Activated T-helper 17 cell treated with anti-CD3 and anti-CD28 coated beads, Interleukin-2, amount 50 U/mL, for 72 hours (primary cell): ENCODE results near the gene SLC2A5. TPM values are rescaled to one million over a fixed set of nuclear protein-coding genes. Genes with fewer than 3 reads are reported as not detected.
"Not testable (repeated sequence)": the region's sequence is repeated elsewhere in the genome, so short reads cannot be mapped to it uniquely, and the experiment has no call there.

Source experiments
- ATAC-seq: fragments of 150-1000 bp; cut with Tn5 transposase; replicated peaks from 2 replicates; pipeline ENCODE4 v1.10.0; 2021; ENCODE audit warnings: mild to moderate bottlenecking, moderate library complexity
- H3K27ac Mint-ChIP-seq: one replicate; pipeline ENCODE4 v1.8.0; 2022; ENCODE audit warnings: mixed read lengths
- H3K27me3 Mint-ChIP-seq: one replicate; pipeline ENCODE4 v1.8.0; 2022; ENCODE audit warnings: mixed read lengths
- H3K36me3 Mint-ChIP-seq: one replicate; pipeline ENCODE4 v1.8.0; 2022; ENCODE audit warnings: low read depth, mild to moderate bottlenecking, mixed read lengths
- H3K4me1 Mint-ChIP-seq: one replicate; pipeline ENCODE4 v1.8.0; 2022; ENCODE audit warnings: mixed read lengths
- H3K4me3 Mint-ChIP-seq: one replicate; pipeline ENCODE4 v1.8.0; 2022; ENCODE audit warnings: mild to moderate bottlenecking, mixed read lengths
- H3K9me3 Mint-ChIP-seq: one replicate; pipeline ENCODE4 v1.8.0; 2022; ENCODE audit warnings: mixed read lengths
- total RNA-seq, 2 donors: library from RNA; stranded (reverse); gene quantifications; one replicate each; pipeline ENCODE4 v1.2.3, GENCODE V29; 2022

SLC2A5 gene
- total RNA-seq, 2 donors from 2014 or later: 0.87 TPM; not detected in 1

GRCh38 chr1:9039761-9040658 is 29.4 kb downstream of the SLC2A5 start:
- no peaks in the 10 kb centered on the region for H3K27me3 Mint-ChIP-seq
- no peak for ATAC-seq
- peaks cover 10% of the 10 kb centered on the region for H3K9me3 Mint-ChIP-seq
- H3K27ac Mint-ChIP-seq: no peak overlapping the region
- no peaks in the 10 kb centered on the region for H3K36me3 Mint-ChIP-seq
- no peak overlapping the region for H3K4me3 Mint-ChIP-seq
- no peaks in the 10 kb centered on the region for H3K4me1 Mint-ChIP-seq

GRCh38 chr1:9038881-9039760 is 30.3 kb downstream of the SLC2A5 start:
- H3K4me1 Mint-ChIP-seq: no peaks in the 10 kb centered on the region
- ATAC-seq: no peak
- H3K27ac Mint-ChIP-seq: no peak overlapping the region
- peaks cover under 1% of the 10 kb centered on the region for H3K27me3 Mint-ChIP-seq
- no peak overlapping the region for H3K4me3 Mint-ChIP-seq
- peaks cover 17% of the 10 kb centered on the region for H3K9me3 Mint-ChIP-seq
- H3K36me3 Mint-ChIP-seq: no peaks in the 10 kb centered on the region

- no peak overlapping the region for H3K27ac Mint-ChIP-seq
Measured at GRCh38 chr1:9038338-9038650, 31.1 kb downstream of the SLC2A5 start.

GRCh38 chr1:9037476-9038337 is 31.7 kb downstream of the SLC2A5 start:
- H3K27ac Mint-ChIP-seq: no peak overlapping the region
- ATAC-seq: no peak
- H3K4me1 Mint-ChIP-seq: no peaks in the 10 kb centered on the region
- H3K36me3 Mint-ChIP-seq: no peaks in the 10 kb centered on the region
- peaks cover 17% of the 10 kb centered on the region for H3K9me3 Mint-ChIP-seq
- no peak overlapping the region for H3K4me3 Mint-ChIP-seq
- H3K27me3 Mint-ChIP-seq: peaks cover 7% of the 10 kb centered on the region

More at GRCh38 chr1:9038338-9038650, 31.1 kb downstream of the SLC2A5 start:
- Mint-ChIP-seq H3K4me1 (no peaks in the 10 kb centered on the region), H3K27me3 (peaks cover 7% of the 10 kb centered on the region), H3K9me3 (peaks cover 17% of the 10 kb centered on the region), H3K4me3 (no peak overlapping the region), H3K36me3 (no peaks in the 10 kb centered on the region)
- ATAC-seq: no peak

GRCh38 chr1:9035226-9035625 is 34.2 kb downstream of the SLC2A5 start:
- H3K4me1 Mint-ChIP-seq: no peaks in the 10 kb centered on the region
- ATAC-seq: no peak
- H3K27ac Mint-ChIP-seq: no peak overlapping the region
- H3K9me3 Mint-ChIP-seq: peaks cover 21% of the 10 kb centered on the region
- peaks cover 7% of the 10 kb centered on the region for H3K27me3 Mint-ChIP-seq
- H3K36me3 Mint-ChIP-seq: no peaks in the 10 kb centered on the region
- no peak overlapping the region for H3K4me3 Mint-ChIP-seq

- peaks cover 7% of the 10 kb centered on the region for H3K27me3 Mint-ChIP-seq
- no peak overlapping the region for H3K4me3 Mint-ChIP-seq
- no peaks in the 10 kb centered on the region for H3K36me3 Mint-ChIP-seq
- no peak for ATAC-seq
- H3K9me3 Mint-ChIP-seq: peaks cover 21% of the 10 kb centered on the region
- no peak overlapping the region for H3K27ac Mint-ChIP-seq
- no peaks in the 10 kb centered on the region for H3K4me1 Mint-ChIP-seq
Measured at GRCh38 chr1:9033363-9033762, 36.1 kb downstream of the SLC2A5 start.

GRCh38 chr1:9031484-9032259 is 37.8 kb downstream of the SLC2A5 start:
- H3K9me3 Mint-ChIP-seq: peaks cover 21% of the 10 kb centered on the region
- H3K27ac Mint-ChIP-seq: no peak overlapping the region
- peaks cover 7% of the 10 kb centered on the region for H3K27me3 Mint-ChIP-seq
- ATAC-seq: no peak
- H3K36me3 Mint-ChIP-seq: no peaks in the 10 kb centered on the region
- H3K4me3 Mint-ChIP-seq: no peak overlapping the region
- H3K4me1 Mint-ChIP-seq: no peaks in the 10 kb centered on the region

GRCh38 chr1:9031077-9031476 is 38.4 kb downstream of the SLC2A5 start:
- not testable (repeated sequence) for H3K27me3 Mint-ChIP-seq, H3K36me3 Mint-ChIP-seq, ATAC-seq, H3K4me1 Mint-ChIP-seq, H3K27ac Mint-ChIP-seq, H3K4me3 Mint-ChIP-seq
- H3K9me3 Mint-ChIP-seq: peaks cover 21% of the 10 kb centered on the region

- Mint-ChIP-seq H3K36me3 (no peaks in the 10 kb centered on the region), H3K27me3 (peaks cover 6% of the 10 kb centered on the region), H3K4me3 (no peak overlapping the region), H3K9me3 (peaks cover 4% of the 10 kb centered on the region), H3K27ac (no peak overlapping the region), H3K4me1 (no peaks in the 10 kb centered on the region)
- no peak for ATAC-seq
Measured at GRCh38 chr1:9028921-9029705, 40.3 kb downstream of the SLC2A5 start.

GRCh38 chr1:9027307-9027706 is 42.1 kb downstream of the SLC2A5 start:
- ATAC-seq: no peak

GRCh38 chr1:9025449-9025848 is 44.0 kb downstream of the SLC2A5 start:
- Mint-ChIP-seq H3K27me3 (no peaks in the 10 kb centered on the region), H3K27ac (no peak overlapping the region), H3K4me3 (no peak overlapping the region), H3K9me3 (no peaks in the 10 kb centered on the region), H3K36me3 (no peaks in the 10 kb centered on the region), H3K4me1 (no peaks in the 10 kb centered on the region)
- no peak for ATAC-seq

More at GRCh38 chr1:9027307-9027706, 42.1 kb downstream of the SLC2A5 start:
- H3K36me3 Mint-ChIP-seq: no peaks in the 10 kb centered on the region
- H3K4me1 Mint-ChIP-seq: no peaks in the 10 kb centered on the region
- H3K27ac Mint-ChIP-seq: no peak overlapping the region
- peaks cover 4% of the 10 kb centered on the region for H3K9me3 Mint-ChIP-seq
- no peaks in the 10 kb centered on the region for H3K27me3 Mint-ChIP-seq
- no peak overlapping the region for H3K4me3 Mint-ChIP-seq

- no peak for ATAC-seq
- H3K9me3 Mint-ChIP-seq: no peaks in the 10 kb centered on the region
- H3K27ac Mint-ChIP-seq: no peak overlapping the region
- no peaks in the 10 kb centered on the region for H3K27me3 Mint-ChIP-seq
- H3K36me3 Mint-ChIP-seq: no peaks in the 10 kb centered on the region
- H3K4me1 Mint-ChIP-seq: peaks cover 3% of the 10 kb centered on the region
- H3K4me3 Mint-ChIP-seq: no peak overlapping the region
Measured at GRCh38 chr1:9024837-9025236, 44.6 kb downstream of the SLC2A5 start.

- H3K27me3 Mint-ChIP-seq: no peaks in the 10 kb centered on the region
- H3K9me3 Mint-ChIP-seq: no peaks in the 10 kb centered on the region
- no peak for ATAC-seq
- H3K4me3 Mint-ChIP-seq: no peak overlapping the region
- H3K4me1 Mint-ChIP-seq: peaks cover 3% of the 10 kb centered on the region
- H3K27ac Mint-ChIP-seq: no peak overlapping the region
- H3K36me3 Mint-ChIP-seq: no peaks in the 10 kb centered on the region
Measured at GRCh38 chr1:9022773-9023172, 46.7 kb downstream of the SLC2A5 start.
